Spinal cord (tissue), 10 donors: ENCODE results near the gene TAF9B. TPM values are rescaled to one million over a fixed set of nuclear protein-coding genes. Genes with fewer than 3 reads are reported as not detected.
A peak's percentile ranks its signal among the peaks of the same experiment; 100 is the strongest.

ENCODE experiments used
- DNase-seq, 6 donors: peaks; one replicate each; pipeline versions ENCODE4 v3.0.0 to v3.0.0-alpha.2; 2013 to 2015; ENCODE audit warnings: low spot score in 6 of 6, low read depth in 4 of 6
- H3K27ac ChIP-seq: one replicate; pipeline ENCODE4 v1.5.1; 2013; ENCODE audit warnings: low read depth, low read length, control low read depth
- H3K27me3 ChIP-seq: one replicate; pipeline ENCODE4 v1.6.1; 2013; ENCODE audit warnings: low read length; ENCODE audit not compliant: control insufficient read depth, insufficient read depth
- H3K36me3 ChIP-seq: one replicate; pipeline ENCODE4 v1.6.1; 2013; ENCODE audit warnings: low read length; ENCODE audit not compliant: control insufficient read depth, insufficient read depth
- H3K4me1 ChIP-seq: one replicate; pipeline ENCODE4 v1.6.1; 2013; ENCODE audit warnings: low read length; ENCODE audit not compliant: control insufficient read depth, insufficient read depth
- H3K4me3 ChIP-seq: one replicate; pipeline ENCODE4 v1.5.1; 2013; ENCODE audit warnings: low read depth, low read length, control low read depth
- H3K9me3 ChIP-seq: one replicate; pipeline ENCODE4 v1.6.1; 2013; ENCODE audit warnings: low read length; ENCODE audit not compliant: control insufficient read depth, insufficient read depth
- WGBS: methylation state at CpG from one replicate; pipeline ENCODE4 v1.1.5; 2013; ENCODE audit warnings: missing lambda C conversion rate; ENCODE audit not compliant: insufficient coverage; 5-methylcytosine and 5-hydroxymethylcytosine counted together
- polyA plus RNA-seq, 2 donors: library from polyadenylated mRNA; unstranded; fragments of 120-200 nt; gene quantifications; one replicate each; pipeline ENCODE4 v1.2.1, GENCODE V29; 2013; ENCODE audit not compliant: insufficient read length in 2 of 2
- total RNA-seq, 2 donors: library from RNA; depleted of rRNA in 1 of 2; stranded (reverse); fragments of 120-200 nt in 1 of 2; fragments of >200 nt in 1 of 2; gene quantifications; one replicate each; pipeline versions ENCODE4 v1.2.3 to v1.2.4, GENCODE V29; 2013 to 2014
- donor health status: healthy.

Gene TAF9B
- total and polyA plus RNA-seq, 4 donors = 30.3 to 55.7 (median 43.5) TPM

DNA sequence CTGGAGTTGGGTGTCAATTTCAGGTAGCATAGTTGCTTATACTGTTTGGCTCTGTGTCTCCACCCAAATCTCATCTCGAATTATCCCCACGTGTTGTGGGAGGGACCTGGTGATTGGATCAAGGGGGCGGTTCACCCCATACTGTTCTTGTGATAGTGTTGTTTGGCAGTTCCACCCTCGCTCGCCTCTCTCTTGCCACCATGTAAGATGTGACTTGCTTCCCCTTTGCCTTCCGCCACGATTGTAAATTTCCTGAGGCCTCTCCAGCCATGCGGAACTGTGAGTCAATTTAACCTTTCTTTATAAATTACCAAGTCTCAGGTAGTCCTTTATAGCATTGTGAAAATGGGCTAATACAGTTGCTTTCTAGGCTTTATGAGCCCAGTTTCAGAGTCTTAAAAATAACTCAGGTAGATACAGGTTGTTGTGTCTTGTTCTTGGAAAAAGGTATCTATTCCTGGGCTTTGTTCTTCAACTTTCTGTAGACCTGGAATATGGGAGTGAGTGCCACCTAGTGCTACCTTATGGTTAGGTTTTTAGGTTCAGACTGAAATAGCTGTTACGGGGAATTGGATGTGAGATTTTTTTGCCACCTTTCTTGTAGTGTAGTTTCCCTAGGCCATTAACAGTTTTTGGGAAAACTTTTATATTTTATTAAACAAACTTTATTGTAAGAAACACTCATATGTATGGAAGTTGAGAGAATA is 19.8 kb downstream of the TAF9B start:
- WGBS = no CpG with 5 or more reads among the region's 9 CpGs
- H3K27ac ChIP-seq = no peak overlapping the region
- H3K27me3 ChIP-seq = no peaks in the 10 kb centered on the region

DNA sequence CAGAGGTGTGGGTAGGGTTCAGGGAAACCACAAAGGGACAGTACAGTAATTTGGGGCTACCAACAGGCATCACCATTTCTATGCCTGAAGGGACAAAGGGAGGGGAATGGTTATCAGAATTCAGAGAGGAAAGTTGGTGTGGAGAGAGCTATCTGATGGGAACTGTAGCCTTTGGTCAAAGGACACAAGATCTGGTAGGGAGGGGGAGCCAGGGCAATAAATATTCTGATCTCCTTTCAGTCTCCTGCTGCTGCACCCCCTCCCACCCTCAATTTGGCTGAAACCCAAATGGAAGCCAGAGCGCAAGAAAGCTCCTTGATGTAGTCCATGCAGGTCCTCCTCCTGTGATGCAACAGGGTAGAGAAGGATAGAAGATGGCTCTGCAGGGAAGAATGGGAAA is 20.8 kb downstream of the TAF9B start:
- Histone ChIP-seq H3K36me3 (peaks cover 16% of the 10 kb centered on the region), H3K4me1 (no peaks in the 10 kb centered on the region), H3K9me3 (no peaks in the 10 kb centered on the region), H3K27me3 (no peaks in the 10 kb centered on the region), H3K4me3 (no peak overlapping the region), H3K27ac (no peak overlapping the region)
- no CpG with 5 or more reads among the region's 1 CpG for WGBS
- DNase-seq = no peak

More for the DNA sequence above, 19.8 kb downstream of the TAF9B start:
- peak in 1 of 6 donors; percentile 57 for DNase-seq
- H3K4me1 ChIP-seq = no peaks in the 10 kb centered on the region
- peaks cover 14% of the 10 kb centered on the region for H3K36me3 ChIP-seq
- H3K9me3 ChIP-seq = no peaks in the 10 kb centered on the region
- H3K4me3 ChIP-seq = no peak overlapping the region

- no peak for DNase-seq
- peaks cover 20% of the 10 kb centered on the region for H3K36me3 ChIP-seq
- WGBS = 68% methylated on average over 2 of the region's 2 CpGs
- H3K4me1 ChIP-seq = no peaks in the 10 kb centered on the region
- H3K4me3 ChIP-seq = no peak overlapping the region
- H3K27ac ChIP-seq = no peak overlapping the region
- H3K27me3 ChIP-seq = no peaks in the 10 kb centered on the region
- no peaks in the 10 kb centered on the region for H3K9me3 ChIP-seq
These were observed 22.7 kb downstream of the TAF9B start for GRCh38 chrX:78116766-78117165.

GRCh38 chrX:78116365-78116764 is 23.1 kb downstream of the TAF9B start:
- H3K9me3 ChIP-seq = no peaks in the 10 kb centered on the region
- no peak overlapping the region for H3K4me3 ChIP-seq
- DNase-seq = no peak
- H3K4me1 ChIP-seq = no peaks in the 10 kb centered on the region
- peaks cover 20% of the 10 kb centered on the region for H3K36me3 ChIP-seq
- no peak overlapping the region for H3K27ac ChIP-seq
- H3K27me3 ChIP-seq = no peaks in the 10 kb centered on the region

- Histone ChIP-seq H3K4me3 (no peak overlapping the region), H3K4me1 (no peaks in the 10 kb centered on the region), H3K36me3 (peaks cover 13% of the 10 kb centered on the region), H3K9me3 (no peaks in the 10 kb centered on the region), H3K27ac (no peak overlapping the region), H3K27me3 (no peaks in the 10 kb centered on the region)
- DNase-seq = no peak
- WGBS = 72% methylated on average over 4 of the region's 10 CpGs
These were observed 28.1 kb downstream of the TAF9B start for GRCh38 chrX:78111140-78111931.

DNA sequence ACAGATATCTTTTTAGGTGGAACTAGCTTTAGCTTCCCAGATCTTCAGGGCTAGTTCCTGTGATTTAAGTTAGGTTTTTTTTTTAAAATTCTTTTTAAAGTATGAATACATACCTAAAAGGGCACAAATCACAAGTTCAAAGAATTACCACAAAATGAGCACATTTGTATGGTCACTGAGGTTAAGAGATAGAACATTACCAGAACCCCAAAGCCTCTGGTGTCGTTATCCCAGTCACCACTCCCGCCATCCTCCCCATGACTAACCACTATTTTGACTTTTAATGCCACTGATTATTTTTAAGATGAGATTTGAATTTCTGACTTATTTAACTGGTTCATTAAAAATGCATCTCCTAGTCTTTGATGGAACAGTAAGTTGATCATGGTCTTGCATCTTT is 30.0 kb downstream of the TAF9B start:
- Histone ChIP-seq H3K4me1 (no peaks in the 10 kb centered on the region), H3K27me3 (no peaks in the 10 kb centered on the region), H3K4me3 (no peak overlapping the region), H3K9me3 (no peaks in the 10 kb centered on the region), H3K27ac (no peak overlapping the region), H3K36me3 (peaks cover 9% of the 10 kb centered on the region)
- no peak for DNase-seq
- whole genome bisulfite sequencing = no CpG with 5 or more reads among the region's 2 CpGs

GRCh38 chrX:78106651-78106986 is 32.8 kb downstream of the TAF9B start:
- no CpG with 5 or more reads among the region's 1 CpG for WGBS
- Histone ChIP-seq H3K4me3 (no peak overlapping the region), H3K27ac (peak overlapping the region; percentile 5), H3K4me1 (peaks cover 4% of the 10 kb centered on the region), H3K9me3 (peaks cover 2% of the 10 kb centered on the region), H3K36me3 (peaks cover 3% of the 10 kb centered on the region), H3K27me3 (no peaks in the 10 kb centered on the region)
- DNase-seq = no peak

- Histone ChIP-seq H3K9me3 (peaks cover 2% of the 10 kb centered on the region), H3K4me1 (peaks cover 4% of the 10 kb centered on the region), H3K4me3 (no peak overlapping the region), H3K36me3 (peaks cover 2% of the 10 kb centered on the region), H3K27me3 (no peaks in the 10 kb centered on the region), H3K27ac (peak overlapping the region; percentile 5)
- DNase-seq = no peak
- 50% methylated on average over 4 of the region's 11 CpGs for WGBS
These were observed 33.4 kb downstream of the TAF9B start for GRCh38 chrX:78105944-78106650.

GRCh38 chrX:78104447-78105176 is 34.8 kb downstream of the TAF9B start:
- Histone ChIP-seq H3K27ac (peak overlapping the region; percentile 94), H3K27me3 (no peaks in the 10 kb centered on the region), H3K9me3 (peaks cover 2% of the 10 kb centered on the region), H3K36me3 (no peaks in the 10 kb centered on the region), H3K4me1 (peaks cover 4% of the 10 kb centered on the region), H3K4me3 (peak overlapping the region; percentile 82)
- 21% methylated on average over 13 of the region's 27 CpGs for WGBS
- DNase-seq = peak in 2 of 6 donors; percentile 39
